Measurements from ENCODE around the gene ABHD11.
"Not testable (repeated sequence)": the region's sequence is repeated elsewhere in the genome, so short reads cannot be mapped to it uniquely, and the experiment has no call there.

The ABHD11 gene, protein sequence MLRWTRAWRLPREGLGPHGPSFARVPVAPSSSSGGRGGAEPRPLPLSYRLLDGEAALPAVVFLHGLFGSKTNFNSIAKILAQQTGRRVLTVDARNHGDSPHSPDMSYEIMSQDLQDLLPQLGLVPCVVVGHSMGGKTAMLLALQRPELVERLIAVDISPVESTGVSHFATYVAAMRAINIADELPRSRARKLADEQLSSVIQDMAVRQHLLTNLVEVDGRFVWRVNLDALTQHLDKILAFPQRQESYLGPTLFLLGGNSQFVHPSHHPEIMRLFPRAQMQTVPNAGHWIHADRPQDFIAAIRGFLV

DNA sequence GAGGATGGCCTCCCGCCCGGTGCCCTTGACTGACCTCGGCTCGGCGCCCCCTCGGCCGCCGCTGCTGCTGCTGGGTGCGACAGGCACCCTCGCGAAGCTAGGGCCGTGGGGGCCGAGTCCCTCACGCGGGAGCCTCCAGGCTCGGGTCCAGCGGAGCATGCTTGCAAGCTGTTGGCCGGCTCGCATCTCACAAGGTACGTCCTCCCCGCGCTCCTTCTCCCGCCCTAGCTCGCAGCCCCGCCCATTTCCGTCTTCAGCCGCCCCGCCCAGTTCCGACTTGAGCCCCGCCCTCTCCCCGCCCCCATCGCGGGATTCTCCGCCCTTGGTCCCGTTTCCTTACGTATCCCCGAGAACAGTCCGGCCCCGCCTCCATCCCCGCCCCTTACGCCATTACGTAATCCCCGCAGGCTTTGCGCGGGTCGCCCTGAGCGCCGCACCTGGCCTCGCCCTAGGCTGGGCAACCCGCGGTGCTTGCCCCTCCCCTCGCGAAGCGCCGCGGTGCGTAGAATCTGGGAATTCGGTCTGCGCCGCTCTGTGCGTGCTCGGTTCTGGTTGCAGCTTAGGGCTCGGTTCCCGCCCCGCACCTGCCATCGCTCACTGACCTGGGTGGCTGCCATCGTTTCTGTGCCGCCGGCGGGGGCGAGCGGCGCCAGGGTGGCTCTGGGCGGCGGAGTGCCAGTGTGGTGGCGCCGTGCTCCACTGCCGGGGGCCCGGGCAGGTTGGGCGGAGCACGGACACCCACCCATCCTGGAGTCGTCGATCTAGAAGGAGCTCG is at the start of gene ABHD11:
ABHD11 (minus strand) TSS at position 191 of the 775 bp plus-strand sequence; CDS start at position 159, 32 bp downstream.
- peak; percentile 97 for DNase-seq (ENCODE audit: low read depth)
- peak within 1 kb of the TSS; percentile 77 for H3K4me3 ChIP-seq (replicated peaks; ENCODE audit: low read depth, low read length)
- TF ChIP-seq, protein P1, sequence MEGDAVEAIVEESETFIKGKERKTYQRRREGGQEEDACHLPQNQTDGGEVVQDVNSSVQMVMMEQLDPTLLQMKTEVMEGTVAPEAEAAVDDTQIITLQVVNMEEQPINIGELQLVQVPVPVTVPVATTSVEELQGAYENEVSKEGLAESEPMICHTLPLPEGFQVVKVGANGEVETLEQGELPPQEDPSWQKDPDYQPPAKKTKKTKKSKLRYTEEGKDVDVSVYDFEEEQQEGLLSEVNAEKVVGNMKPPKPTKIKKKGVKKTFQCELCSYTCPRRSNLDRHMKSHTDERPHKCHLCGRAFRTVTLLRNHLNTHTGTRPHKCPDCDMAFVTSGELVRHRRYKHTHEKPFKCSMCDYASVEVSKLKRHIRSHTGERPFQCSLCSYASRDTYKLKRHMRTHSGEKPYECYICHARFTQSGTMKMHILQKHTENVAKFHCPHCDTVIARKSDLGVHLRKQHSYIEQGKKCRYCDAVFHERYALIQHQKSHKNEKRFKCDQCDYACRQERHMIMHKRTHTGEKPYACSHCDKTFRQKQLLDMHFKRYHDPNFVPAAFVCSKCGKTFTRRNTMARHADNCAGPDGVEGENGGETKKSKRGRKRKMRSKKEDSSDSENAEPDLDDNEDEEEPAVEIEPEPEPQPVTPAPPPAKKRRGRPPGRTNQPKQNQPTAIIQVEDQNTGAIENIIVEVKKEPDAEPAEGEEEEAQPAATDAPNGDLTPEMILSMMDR (IDR thresholded peaks at IDR 0.05; ENCODE audit: low read length, missing control alignments) = no peak

DNA sequence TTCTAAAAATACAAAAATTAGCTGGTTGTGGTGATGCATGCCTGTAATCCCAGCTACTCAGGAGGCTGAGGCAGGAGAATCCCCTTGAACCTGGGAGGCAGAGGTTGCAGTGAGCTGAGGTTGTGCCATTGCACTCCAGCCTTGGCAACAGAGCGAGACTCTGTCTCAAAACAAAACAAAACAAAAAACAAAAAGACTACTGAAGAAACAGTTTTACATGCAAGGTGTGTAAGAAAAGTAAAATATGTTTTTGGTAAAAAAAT is 49.1 kb upstream of the ABHD11 start:
- DNase-seq (ENCODE audit: low read depth); H3K4me3 ChIP-seq (replicated peaks; ENCODE audit: low read depth, low read length): not testable (repeated sequence)

DNA sequence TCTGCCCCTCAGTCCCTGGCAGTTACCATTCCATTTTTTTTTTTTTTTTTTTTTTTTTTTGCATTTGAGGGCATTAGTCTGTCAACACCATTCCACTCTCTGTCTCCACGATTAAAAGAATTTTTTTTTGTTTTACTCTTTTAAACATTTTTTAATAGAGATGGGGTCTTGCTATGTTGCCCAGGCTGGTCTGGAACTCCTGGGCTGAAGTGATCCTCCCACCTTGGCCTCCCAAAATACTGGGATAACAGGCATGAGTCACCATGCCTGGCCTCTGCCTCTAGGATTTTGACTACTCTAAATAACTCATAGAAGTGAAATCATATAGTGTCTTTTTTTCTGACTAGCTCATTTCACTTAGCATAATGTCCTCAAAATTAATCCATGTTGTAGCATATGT is 48.0 kb upstream of the ABHD11 start:
- DNase-seq (ENCODE audit: low read depth) = no peak
- H3K4me3 ChIP-seq (replicated peaks; ENCODE audit: low read depth, low read length) = no peak overlapping the region
- TF ChIP-seq, protein P1 (IDR thresholded peaks at IDR 0.05; ENCODE audit: low read length, missing control alignments) = no peak

DNA sequence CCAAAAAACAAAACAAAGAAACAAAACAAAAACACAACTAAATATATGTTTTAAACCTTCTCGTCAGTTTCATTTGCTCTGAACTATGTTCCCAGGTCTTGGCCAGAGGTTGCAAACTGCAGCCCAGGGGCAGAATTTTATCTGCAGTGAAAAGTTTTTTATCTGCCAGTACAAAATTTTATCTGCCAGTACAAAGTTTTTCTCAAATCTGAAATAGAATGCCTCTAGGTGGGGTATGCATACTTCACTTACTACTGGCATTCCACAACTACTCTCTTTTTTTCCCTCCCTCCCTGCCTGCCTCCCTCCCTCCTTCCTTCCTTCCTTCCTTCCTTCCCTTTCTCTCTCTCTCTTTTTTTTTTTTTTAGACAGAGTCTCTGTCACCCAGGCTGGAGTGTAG is 40.9 kb upstream of the ABHD11 start:
- no peak overlapping the region for H3K4me3 ChIP-seq (replicated peaks; ENCODE audit: low read depth, low read length)
- TF ChIP-seq, protein P1 (IDR thresholded peaks at IDR 0.05; ENCODE audit: low read length, missing control alignments) = no peak
- no peak for DNase-seq (ENCODE audit: low read depth)

DNA sequence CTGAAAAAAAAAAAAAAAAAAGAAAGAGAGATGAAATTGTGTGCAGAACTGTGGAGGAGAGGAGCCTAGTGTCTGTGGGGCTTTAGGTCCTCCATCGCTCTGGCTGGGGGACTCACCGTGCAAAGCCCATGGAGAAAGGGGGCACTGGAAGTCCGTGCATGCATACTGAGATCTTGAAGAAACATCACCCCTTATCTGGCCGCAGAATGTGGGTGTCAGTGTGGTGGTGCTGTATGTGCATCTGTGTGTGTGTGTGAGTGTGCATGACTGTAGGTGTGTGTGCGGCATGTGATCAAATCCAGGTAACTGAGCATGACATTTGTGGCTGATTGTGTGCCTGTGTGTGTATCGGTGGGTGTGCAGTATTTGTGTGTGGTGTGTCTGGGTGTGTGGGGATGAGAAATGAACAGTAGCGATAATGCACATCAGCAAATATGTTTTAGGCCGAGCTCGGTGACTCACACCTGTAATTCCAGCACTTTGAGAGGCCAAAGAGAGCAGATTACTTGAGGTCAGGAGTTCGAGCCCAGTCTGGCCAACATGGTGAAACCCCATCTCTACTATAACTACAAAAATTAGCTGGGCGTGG is 40.3 kb upstream of the ABHD11 start:
- H3K4me3 ChIP-seq (replicated peaks; ENCODE audit: low read depth, low read length) = no peak overlapping the region
- DNase-seq (ENCODE audit: low read depth) = no peak
- TF ChIP-seq, protein P1 (IDR thresholded peaks at IDR 0.05; ENCODE audit: low read length, missing control alignments) = no peak

DNA sequence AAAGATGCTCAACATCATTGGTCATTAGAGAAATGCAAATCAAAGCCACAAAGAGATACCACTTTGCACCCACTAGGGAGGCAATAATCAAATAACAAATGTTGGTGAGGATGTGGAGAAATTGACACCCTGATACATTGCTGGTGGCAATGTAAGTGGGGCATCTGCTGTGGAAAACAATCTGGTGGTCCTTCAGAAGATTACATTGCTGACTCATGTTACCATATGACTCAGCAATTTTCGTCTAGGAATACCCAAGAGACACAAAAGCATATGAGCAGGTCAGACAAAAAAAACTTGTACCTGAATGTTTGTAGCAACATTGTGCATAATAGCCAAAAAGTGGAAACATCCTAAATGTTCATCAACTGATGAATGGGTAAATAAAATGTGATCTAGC is 36.3 kb upstream of the ABHD11 start:
- peak; percentile 40 for DNase-seq (ENCODE audit: low read depth)
- TF ChIP-seq, protein P1 (IDR thresholded peaks at IDR 0.05; ENCODE audit: low read length, missing control alignments) = no peak
- no peak overlapping the region for H3K4me3 ChIP-seq (replicated peaks; ENCODE audit: low read depth, low read length)

DNA sequence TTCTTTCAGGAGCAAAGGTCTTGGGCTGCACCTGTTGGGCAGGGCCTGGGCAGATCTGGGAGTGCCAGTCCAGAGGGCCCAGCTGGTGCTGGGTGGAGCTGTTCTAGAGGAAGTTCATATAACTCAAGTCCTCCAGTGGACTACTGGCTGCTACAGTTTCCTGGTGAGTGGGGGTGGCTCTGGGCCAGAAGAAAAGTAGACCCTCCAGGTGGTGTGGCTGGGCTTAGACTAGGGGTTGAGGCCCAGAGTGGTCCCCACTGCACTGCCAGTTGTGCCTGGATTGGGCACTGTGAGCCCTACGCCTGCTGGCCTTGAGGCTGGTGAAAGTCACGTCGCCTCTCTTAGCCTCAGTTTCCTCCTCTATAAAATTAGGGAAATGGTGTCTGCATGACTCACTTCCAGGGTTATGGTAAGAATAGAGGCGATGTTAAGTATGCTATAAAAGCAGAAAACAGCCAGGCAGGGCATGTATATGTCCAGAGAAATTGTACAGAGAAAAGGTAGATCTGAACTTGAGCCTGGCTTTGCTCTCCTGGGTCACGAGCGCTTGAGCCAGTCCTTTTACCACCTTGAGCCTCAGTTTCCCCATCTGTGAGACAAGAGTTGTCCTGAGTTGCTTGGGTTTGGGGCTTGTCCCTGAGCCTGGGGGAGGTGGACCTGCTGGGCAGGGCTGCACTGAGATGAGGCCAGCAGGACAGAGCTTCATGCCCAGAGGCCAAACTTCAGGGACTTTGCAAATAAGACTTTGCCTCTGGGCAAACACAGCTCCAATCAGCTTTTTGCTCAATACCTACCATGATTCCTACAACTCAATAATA is 35.3 kb upstream of the ABHD11 start:
- no peak overlapping the region for H3K4me3 ChIP-seq (replicated peaks; ENCODE audit: low read depth, low read length)
- TF ChIP-seq, protein P1 (IDR thresholded peaks at IDR 0.05; ENCODE audit: low read length, missing control alignments) = no peak
- DNase-seq (ENCODE audit: low read depth) = no peak

Data from fibroblast of pulmonary artery (primary cell).